GM19438 (cell line): ENCODE measurements around the gene PSD2.

Experiments used
- ATAC-seq: cut with Tn5 transposase; IDR thresholded peaks from one replicate; pipeline ENCODE4 v1.9.1; 2021; ENCODE audit warnings: low read depth; ENCODE audit not compliant: unreplicated experiment

PSD2 gene

GRCh38 chr5:139763280-139763929, 32.2 kb upstream of the PSD2 start:
- no peak for ATAC-seq

DNA sequence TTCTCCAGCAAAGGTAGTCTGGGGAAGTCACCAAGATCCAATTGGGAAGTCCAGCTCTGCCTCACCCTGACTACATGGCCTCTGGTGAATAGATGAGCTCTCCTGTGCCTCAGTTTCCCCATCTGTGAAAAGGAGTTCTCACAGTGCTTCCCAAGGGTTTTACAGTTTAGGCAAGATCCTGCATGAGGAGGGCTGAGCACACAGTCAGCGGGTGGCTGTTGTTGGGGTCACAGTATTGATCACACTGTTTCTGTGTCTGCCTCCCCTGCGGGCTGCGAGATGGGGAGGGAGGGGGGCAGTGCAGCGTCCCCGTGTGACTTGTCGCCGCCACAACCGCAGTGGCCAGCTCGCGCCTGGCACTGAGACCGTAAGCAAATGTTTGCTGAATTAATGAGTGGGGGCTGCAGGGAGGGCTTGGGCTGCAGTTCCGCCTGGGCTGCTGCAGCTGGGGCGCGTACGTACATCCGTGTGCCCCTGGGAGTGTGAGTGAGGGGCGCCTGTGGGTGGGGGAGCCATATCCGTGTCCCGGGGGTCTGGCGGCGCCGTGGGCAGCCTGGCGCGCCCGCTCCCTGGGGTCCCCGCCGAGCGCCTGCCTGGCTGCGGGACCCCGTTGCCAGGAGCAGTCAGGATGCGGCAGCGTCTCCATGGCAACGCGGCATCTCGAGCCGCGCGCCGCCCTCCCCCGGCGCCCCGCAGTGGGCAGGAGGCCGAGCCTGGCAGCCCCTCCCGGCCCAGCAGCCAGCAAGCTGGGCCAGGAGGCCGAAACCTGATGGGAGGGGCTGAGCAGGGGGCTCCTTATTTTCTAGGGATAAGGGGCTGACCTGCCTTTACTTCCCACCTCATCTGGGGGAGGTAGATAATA, 31.4 kb upstream of the PSD2 start:
- ATAC-seq: no peak

GRCh38 chr5:139764886-139765408, 30.7 kb upstream of the PSD2 start:
- no peak for ATAC-seq

DNA sequence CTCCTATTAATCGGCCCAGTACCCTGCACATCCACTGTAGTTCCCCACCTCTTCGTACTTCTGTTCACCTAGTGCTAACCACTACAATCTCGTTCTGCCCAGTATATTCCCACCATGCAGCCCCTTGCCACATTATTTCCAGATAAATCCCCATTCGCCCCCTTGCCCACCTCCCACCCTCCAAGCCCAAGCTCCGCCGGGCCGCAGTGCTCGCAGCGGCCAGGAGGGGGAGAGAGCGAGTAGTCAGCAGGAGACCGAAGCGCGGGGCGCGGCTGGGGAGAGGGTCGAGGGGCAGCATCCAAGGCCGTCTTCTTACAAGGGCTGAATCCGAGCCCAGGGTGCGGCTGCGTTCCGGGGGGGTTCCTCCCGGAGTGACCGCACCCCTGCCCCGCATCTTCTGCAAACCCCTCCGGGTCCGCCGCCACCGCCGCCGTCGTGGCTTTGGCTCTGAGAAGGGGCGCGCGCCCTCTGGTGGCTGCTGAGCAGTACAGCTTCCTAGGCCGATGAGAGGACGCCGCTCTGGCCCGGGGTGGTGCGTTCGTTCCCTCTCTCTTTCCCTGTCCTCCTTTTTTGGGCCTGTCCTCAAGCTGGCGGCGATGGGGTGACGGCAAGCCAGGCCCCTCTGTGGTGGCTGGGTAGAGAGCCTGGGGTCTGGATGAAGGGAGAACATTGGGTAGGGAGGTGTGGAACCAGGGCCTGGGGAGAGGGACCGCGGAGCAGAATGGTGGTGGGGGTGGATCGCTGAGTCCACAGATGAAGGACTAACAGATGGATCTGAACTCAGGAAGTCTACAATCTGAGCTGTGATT, 30.0 kb upstream of the PSD2 start:
- peak; percentile 85 for ATAC-seq

DNA sequence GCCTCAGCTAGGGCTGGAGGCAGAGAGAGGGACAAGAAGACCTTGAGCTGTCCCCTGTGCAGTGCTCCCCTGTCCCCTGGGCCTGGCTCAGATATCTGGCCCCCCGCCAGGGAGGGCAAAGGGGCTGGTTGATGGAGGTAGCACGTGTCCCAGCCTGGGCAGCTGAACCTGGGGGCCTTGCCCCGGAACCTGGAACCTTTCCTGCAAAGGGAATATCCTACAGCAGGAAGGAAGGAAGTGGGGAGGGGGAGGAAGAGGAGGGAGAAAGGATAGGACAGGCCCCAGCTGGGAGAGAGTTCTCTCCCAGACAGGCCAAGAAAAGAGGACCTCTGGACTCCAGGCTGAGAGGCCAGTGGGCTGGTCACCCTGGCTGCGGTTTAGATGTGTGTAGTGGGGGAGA, 27.6 kb upstream of the PSD2 start:
- no peak for ATAC-seq

GRCh38 chr5:139768807-139769465, 26.7 kb upstream of the PSD2 start:
- ATAC-seq: no peak

DNA sequence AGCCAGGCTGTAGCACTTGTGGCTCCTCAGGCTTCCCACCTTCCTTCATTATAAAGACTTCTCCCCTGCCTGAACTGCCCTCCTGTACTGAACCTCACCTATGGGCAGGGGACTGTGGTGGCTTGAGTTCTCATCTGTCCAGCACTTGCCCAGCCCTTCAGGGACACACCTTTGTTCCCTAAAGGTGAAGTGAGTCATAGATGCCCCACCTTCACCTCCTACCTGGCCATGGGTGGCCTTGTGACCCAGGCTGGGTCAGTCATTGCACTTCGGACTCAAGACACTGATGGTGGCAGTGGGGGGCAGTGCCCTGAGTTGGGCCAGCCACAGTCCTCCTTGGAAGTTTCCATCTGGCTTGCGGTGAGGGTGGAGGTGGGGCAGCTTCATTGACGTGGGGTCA, 26.1 kb upstream of the PSD2 start:
- no peak for ATAC-seq

DNA sequence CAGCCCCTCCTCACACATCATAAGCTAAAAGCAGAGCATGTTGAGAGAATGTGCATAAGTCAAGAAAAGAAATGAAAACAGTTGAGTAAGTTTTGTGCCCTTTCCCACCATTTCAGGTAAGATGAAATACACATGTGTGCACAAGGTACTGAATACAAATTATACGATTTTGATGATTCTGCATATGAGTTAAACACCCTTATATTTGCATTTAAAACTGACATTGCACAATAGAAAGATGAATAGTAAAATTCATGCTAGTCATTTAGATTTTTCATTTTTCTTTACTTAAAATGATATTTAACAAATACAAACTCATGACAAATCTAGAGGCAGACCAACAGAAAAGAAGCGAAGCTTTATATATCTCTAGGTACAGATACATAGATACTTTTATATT, 24.9 kb upstream of the PSD2 start:
- no peak for ATAC-seq

DNA sequence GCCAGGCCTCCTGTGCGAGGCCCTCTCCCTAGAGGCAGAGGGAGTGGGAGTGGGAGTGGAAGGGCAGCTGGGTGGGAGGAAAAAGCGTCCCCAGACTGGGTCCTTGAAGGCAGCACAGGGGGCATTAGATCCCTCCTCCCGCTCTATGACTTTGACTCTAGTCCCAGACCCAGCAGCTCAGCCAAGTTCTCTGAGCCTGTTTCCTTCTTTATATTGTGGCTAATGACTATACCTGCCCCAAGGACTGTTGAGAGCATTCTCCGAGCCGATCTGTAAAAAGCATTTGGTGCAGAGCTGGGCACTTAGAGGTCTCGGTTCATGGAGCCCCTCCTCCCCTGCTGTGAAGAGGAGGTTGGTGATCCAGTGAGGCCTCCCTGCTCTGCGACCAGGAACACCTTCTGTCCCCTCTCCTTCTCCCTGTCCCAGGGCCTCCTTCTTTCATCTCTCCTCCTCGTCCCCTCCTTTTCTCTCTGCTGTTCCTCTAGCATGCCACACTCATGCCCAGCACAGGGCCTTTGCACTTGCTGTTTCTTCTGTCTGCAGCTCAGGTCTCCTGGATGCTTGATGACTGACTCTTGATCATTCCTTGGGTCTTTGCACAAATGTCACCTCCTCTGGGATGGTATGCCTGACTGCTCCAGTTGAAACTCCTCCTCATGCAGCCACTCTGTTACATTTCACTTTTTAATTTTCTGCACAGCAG, 23.4 kb upstream of the PSD2 start:
- no peak for ATAC-seq

- no peak for ATAC-seq
Measured at GRCh38 chr5:139772927-139773690, 22.5 kb upstream of the PSD2 start.

GRCh38 chr5:139774980-139775661, 20.5 kb upstream of the PSD2 start:
- peak; percentile 94 for ATAC-seq

GRCh38 chr5:139775872-139776271, 19.7 kb upstream of the PSD2 start:
- ATAC-seq: no peak

DNA sequence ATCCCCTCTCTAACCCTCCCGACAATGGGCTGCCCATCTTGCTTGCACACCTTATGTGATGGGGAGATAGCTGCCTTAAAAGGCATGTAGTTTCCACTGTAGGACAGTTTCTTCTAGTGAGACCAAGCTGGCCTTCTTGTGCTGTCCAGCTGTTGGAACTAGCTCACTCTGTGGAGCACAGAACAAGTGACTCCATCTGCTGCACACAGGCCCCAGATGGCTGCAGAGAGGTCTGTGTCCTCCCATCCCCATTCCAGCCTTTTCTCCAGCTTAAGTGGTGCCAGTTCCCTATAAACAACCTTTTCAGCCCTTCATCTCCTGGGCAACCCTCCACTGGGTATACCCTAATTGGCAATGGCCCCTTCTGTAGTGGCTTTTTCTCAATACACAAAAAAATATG, 18.7 kb upstream of the PSD2 start:
- no peak for ATAC-seq

DNA sequence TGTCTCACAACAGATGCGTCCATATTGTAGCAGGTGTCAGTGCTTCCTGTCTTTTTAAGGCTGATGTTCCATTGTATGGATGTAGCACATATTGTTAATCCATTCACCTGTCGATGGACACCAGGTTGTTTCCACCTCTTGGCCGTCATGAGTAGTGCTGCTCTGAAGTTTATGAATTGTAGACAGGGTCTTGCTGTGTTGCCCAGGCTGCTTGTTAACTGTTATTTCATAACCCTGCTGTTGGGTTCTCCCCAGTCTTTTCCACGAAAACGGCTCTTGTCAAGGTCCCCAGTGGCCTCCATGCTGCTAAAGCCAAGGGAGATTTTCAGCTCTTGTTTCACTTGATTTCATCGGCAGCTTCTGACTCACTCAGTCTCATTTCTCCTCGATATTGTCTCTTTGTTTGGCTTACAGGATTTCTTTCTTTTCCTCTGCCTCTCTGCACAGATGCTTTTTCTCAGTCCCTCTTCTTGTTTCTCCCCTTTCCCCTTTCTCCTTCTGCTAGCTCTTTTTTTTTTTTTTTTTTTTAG, 12.1 kb upstream of the PSD2 start:
- no peak for ATAC-seq

GRCh38 chr5:139784488-139784887, 11.1 kb upstream of the PSD2 start:
- no peak for ATAC-seq

- ATAC-seq: peak; percentile 13
Measured at GRCh38 chr5:139787257-139787567, 8.4 kb upstream of the PSD2 start.

GRCh38 chr5:139787568-139788293, 7.9 kb upstream of the PSD2 start:
- peak; percentile 84 for ATAC-seq
